A673 (cell line): ENCODE results near the gene SPDYC. TPM values are rescaled to one million over a fixed set of nuclear protein-coding genes. Genes with fewer than 3 reads are reported as not detected.
A peak's percentile ranks its signal among the peaks of the same experiment; 100 is the strongest.

Experiments used
- BruUV-seq: library from RNA; stranded (reverse); fragments of 400-500 nt; replicated peaks from 2 replicates; lab custom pipeline; 2021; lab: Mats Ljungman, UMichigan
- CTCF ChIA-PET: fragments of 300-600 bp; sonication (Branson Sonifier 250); formaldehyde crosslinking; loops from one replicate; lab custom pipeline; 2022; ENCODE audit warnings: antibody characterized with exemption; lab: Charles Lee
- POLR2A ChIA-PET: fragments of 300-600 bp; sonication (Branson Sonifier 250); formaldehyde crosslinking; loops from one replicate; lab custom pipeline; 2022; ENCODE audit warnings: antibody characterized with exemption; ENCODE audit not compliant: low non-redundant PET; lab: Charles Lee
- DNase-seq: peaks from one replicate; pipeline ENCODE4 v3.0.0-alpha.2; 2015; ENCODE audit warnings: low spot score
- H3K27ac ChIP-seq: fragments of 200-600 bp; sonication (generic); 2 replicates; pipeline ENCODE4 v1.5.1; 2016; ENCODE audit warnings: mixed run types, low read depth, mild to moderate bottlenecking, mixed read lengths, antibody characterized with exemption, low read length; ENCODE audit not compliant: poor library complexity, severe bottlenecking
- H3K27me3 ChIP-seq: fragments of 200-600 bp; sonication (generic); replicated peaks from 2 replicates; pipeline ENCODE4 v1.6.1; 2017; ENCODE audit warnings: mixed run types, low read depth, mild to moderate bottlenecking, mixed read lengths, antibody characterized with exemption, low read length; ENCODE audit not compliant: insufficient read depth, poor library complexity
- H3K36me3 ChIP-seq: fragments of 200-600 bp; sonication (generic); 2 replicates; pipeline ENCODE4 v1.6.1; 2016; ENCODE audit warnings: mixed run types, mild to moderate bottlenecking, mixed read lengths, antibody characterized with exemption, low read length; ENCODE audit not compliant: insufficient read depth, poor library complexity, severe bottlenecking
- H3K4me1 ChIP-seq: fragments of 200-600 bp; sonication (generic); 2 replicates; pipeline ENCODE4 v1.6.1; 2017; ENCODE audit warnings: mixed run types, mild to moderate bottlenecking, mixed read lengths, antibody characterized with exemption, low read length; ENCODE audit not compliant: insufficient read depth, poor library complexity, severe bottlenecking
- H3K4me3 ChIP-seq: fragments of 200-600 bp; sonication (generic); 2 replicates; pipeline ENCODE4 v1.5.1; 2016; ENCODE audit warnings: low read depth, mixed run types, mild to moderate bottlenecking, mixed read lengths, low read length; ENCODE audit not compliant: poor library complexity, severe bottlenecking
- H3K9me3 ChIP-seq: fragments of 200-600 bp; sonication (generic); 2 replicates; pipeline ENCODE4 v1.6.1; 2016; ENCODE audit warnings: mixed run types, low read depth, mild to moderate bottlenecking, mixed read lengths, antibody characterized with exemption, low read length; ENCODE audit not compliant: poor library complexity, severe bottlenecking
- CTCF ChIP-seq: fragments of 300-800, 200-600 bp; sonication (generic); conservative IDR thresholded peaks from 2 replicates; pipeline ENCODE4 v1.5.1; 2017; ENCODE audit warnings: low read depth, mild to moderate bottlenecking, antibody characterized with exemption, low read length, moderate library complexity, mixed read lengths
- EZH2 ChIP-seq: fragments of 200-600 bp; sonication (generic); IDR thresholded peaks from 2 replicates; pipeline ENCODE4 v1.6.1; 2017; ENCODE audit warnings: borderline replicate concordance, low read depth, mild to moderate bottlenecking, mixed read lengths, antibody characterized with exemption, low read length; ENCODE audit not compliant: poor library complexity, severe bottlenecking
- intact Hi-C: fragments of 100-400 bp; cut with micrococcal nuclease; formaldehyde crosslinking; loops from one replicate; pipeline ENCODE4 v1.10.0; 2022; ENCODE audit not compliant: unreplicated experiment
- total RNA-seq: library from RNA; stranded (reverse); gene quantifications from 2 replicates; pipeline ENCODE4 v1.2.3, GENCODE V29; 2021

The SPDYC gene
- total RNA-seq, 1 experiment from 2014 or later, result not detected

GRCh38 chr11:65180877-65181568, 11.0 kb downstream of the SPDYC start:
- DNase-seq, result peak; percentile 79
- Histone ChIP-seq H3K4me1 (peaks cover 11% of the 10 kb centered on the region), H3K9me3 (no peaks in the 10 kb centered on the region), H3K27ac (peak overlapping the region; percentile 50), H3K36me3 (no peaks in the 10 kb centered on the region), H3K27me3 (no peaks in the 10 kb centered on the region), H3K4me3 (peak overlapping the region; percentile 94)
- ChIA-PET POLR2A (interaction anchor here (1.1 kb wide), 1 partner anchor 45 kb away, joined by 4 read pairs; no protein-coding TSS in a partner anchor), CTCF (interaction anchor here (0.5 to 1.1 kb wide), 3 partner anchors 68 to 128 kb away, joined by 3 to 11 read pairs (median 3); no protein-coding TSS in a partner anchor)
- TF ChIP-seq CTCF, result peak; percentile 54
- no peak for TF ChIP-seq EZH2
- BruUV-seq, result no TSS peak
- intact Hi-C loops, result no loop called here

GRCh38 chr11:65181569-65182257, 11.7 kb downstream of the SPDYC start, which contains the start of gene CAPN1:
TSS of gene CAPN1 (plus strand) at chr11:65181928. CDS start at chr11:65182702, 774 bp downstream.
- intact Hi-C loops, result no loop called here
- BruUV-seq, result no TSS peak
- no peak for TF ChIP-seq EZH2
- TF ChIP-seq CTCF, result no peak
- Histone ChIP-seq H3K4me3 (peak within 1 kb of the TSS; percentile 94), H3K4me1 (peaks cover 11% of the 10 kb centered on the region), H3K9me3 (no peaks in the 10 kb centered on the region), H3K27me3 (no peaks in the 10 kb centered on the region), H3K27ac (peak within 1 kb of the TSS; percentile 85), H3K36me3 (no peaks in the 10 kb centered on the region)
- peak; percentile 91 for DNase-seq
- ChIA-PET POLR2A (interaction anchor here (1.1 kb wide), 1 partner anchor 46 kb away, joined by 4 read pairs; no protein-coding TSS in a partner anchor), CTCF (interaction anchor here (0.5 to 1.1 kb wide), 3 partner anchors 69 to 127 kb away, joined by 3 to 11 read pairs (median 3); no protein-coding TSS in a partner anchor)
